Hepatocyte (in vitro differentiated cells): Measurements from ENCODE around the gene SAMD14. TPM values are rescaled to one million over a fixed set of nuclear protein-coding genes. Genes with fewer than 3 reads are reported as not detected.

Experiments used
- DNase-seq: peaks from one replicate; pipeline ENCODE4 v3.0.0-alpha.2; 2016; ENCODE audit warnings: low spot score
- H2AFZ ChIP-seq: fragments of 200-600 bp; sonication (generic); 2 replicates; pipeline ENCODE4 v1.6.0; 2016; ENCODE audit warnings: antibody characterized with exemption, mild to moderate bottlenecking
- H3K27ac ChIP-seq: fragments of 200-600 bp; sonication (generic); 2 replicates; pipeline ENCODE4 v1.5.1; 2016; ENCODE audit warnings: mild to moderate bottlenecking
- H3K27me3 ChIP-seq: fragments of 200-600 bp; sonication (generic); 2 replicates; pipeline ENCODE4 v1.6.1; 2016
- H3K36me3 ChIP-seq: fragments of 200-600 bp; sonication (generic); replicated peaks from 2 replicates; pipeline ENCODE4 v1.5.1; 2016; ENCODE audit warnings: low read depth; ENCODE audit not compliant: insufficient read depth
- H3K4me1 ChIP-seq: fragments of 200-600 bp; sonication (generic); 2 replicates; pipeline ENCODE4 v1.5.1; 2016; ENCODE audit warnings: mild to moderate bottlenecking, moderate library complexity; ENCODE audit not compliant: insufficient read depth
- H3K4me2 ChIP-seq: fragments of 200-600 bp; sonication (generic); 2 replicates; pipeline ENCODE4 v1.6.0; 2016
- H3K4me3 ChIP-seq: fragments of 200-600 bp; sonication (generic); 2 replicates; pipeline ENCODE4 v1.5.1; 2016; ENCODE audit warnings: mild to moderate bottlenecking
- H3K79me2 ChIP-seq: fragments of 200-600 bp; sonication (generic); 2 replicates; pipeline ENCODE4 v1.6.0; 2017; ENCODE audit warnings: mild to moderate bottlenecking
- H3K9me2 ChIP-seq: fragments of 200-600 bp; sonication (generic); replicated peaks from 2 replicates; pipeline ENCODE4 v1.6.0; 2017; ENCODE audit warnings: mild to moderate bottlenecking; ENCODE audit not compliant: insufficient read depth
- H3K9me3 ChIP-seq: fragments of 200-600 bp; sonication (generic); 2 replicates; pipeline ENCODE4 v1.5.1; 2016; ENCODE audit warnings: low read depth, mild to moderate bottlenecking
- H4K20me1 ChIP-seq: fragments of 200-600 bp; sonication (generic); 2 replicates; pipeline ENCODE4 v1.6.0; 2016; ENCODE audit warnings: mild to moderate bottlenecking; ENCODE audit not compliant: insufficient read depth, poor library complexity, severe bottlenecking
- CTCF ChIP-seq: fragments of 200-600 bp; sonication (generic); IDR thresholded peaks from 2 replicates; pipeline ENCODE4 v1.5.1; 2016; ENCODE audit warnings: antibody characterized with exemption, mild to moderate bottlenecking; ENCODE audit not compliant: poor library complexity
- EZH2 ChIP-seq: fragments of 200-600 bp; sonication (generic); IDR thresholded peaks from 2 replicates; pipeline ENCODE4 v1.6.1; 2016; ENCODE audit warnings: antibody characterized with exemption, mild to moderate bottlenecking, borderline replicate concordance
- EZH2phosphoT487 ChIP-seq: fragments of 200-600 bp; sonication (generic); IDR thresholded peaks from one replicate; pipeline ENCODE4 v1.6.1; 2018; ENCODE audit warnings: antibody characterized with exemption, mild to moderate bottlenecking, low read depth, moderate library complexity; ENCODE audit not compliant: unreplicated experiment, severe bottlenecking
- WGBS: methylation state at CpG from one replicate; pipeline ENCODE4 v1.1.6; 2016; ENCODE audit warnings: low lambda C conversion rate; ENCODE audit errors: missing lambda C conversion rate; 5-methylcytosine and 5-hydroxymethylcytosine counted together
- polyA plus RNA-seq: library from polyadenylated mRNA; unstranded; fragments of >200 nt; fragmentation: Nextera tagmentation; extraction: Ambion mirVana; gene quantifications from 2 replicates; pipeline ENCODE4 v1.2.1, GENCODE V29; 2016
- total RNA-seq: library from RNA; depleted of rRNA; stranded (reverse); fragments of >200 nt; gene quantifications from 2 replicates; pipeline ENCODE4 v1.2.3, GENCODE V29; 2014

The SAMD14 gene
- total and polyA plus RNA-seq, 2 experiments from 2014 or later: 3.1 to 4.2 TPM

- Histone ChIP-seq H2AFZ (no peak overlapping the region), H3K4me1 (peaks cover 27% of the 10 kb centered on the region), H3K4me2 (no peak overlapping the region), H3K27ac (no peak overlapping the region), H3K9me3 (no peaks in the 10 kb centered on the region), H3K9me2 (no peaks in the 10 kb centered on the region), H4K20me1 (no peaks in the 10 kb centered on the region), H3K27me3 (no peaks in the 10 kb centered on the region), H3K36me3 (no peaks in the 10 kb centered on the region), H3K4me3 (no peak overlapping the region), H3K79me2 (no peaks in the 10 kb centered on the region)
- no peak for DNase-seq
- 99% methylated on average over 5 of the region's 5 CpGs for WGBS
- TF ChIP-seq CTCF: no peak
- TF ChIP-seq EZH2: no peak
- TF ChIP-seq EZH2phosphoT487: no peak
These were observed 26.0 kb downstream of the SAMD14 start for GRCh38 chr17:50103941-50104340.

GRCh38 chr17:50103252-50103651 is 26.7 kb downstream of the SAMD14 start:
- WGBS: 83% methylated on average over 2 of the region's 2 CpGs
- Histone ChIP-seq H3K4me1 (peaks cover 27% of the 10 kb centered on the region), H3K27ac (no peak overlapping the region)

DNA sequence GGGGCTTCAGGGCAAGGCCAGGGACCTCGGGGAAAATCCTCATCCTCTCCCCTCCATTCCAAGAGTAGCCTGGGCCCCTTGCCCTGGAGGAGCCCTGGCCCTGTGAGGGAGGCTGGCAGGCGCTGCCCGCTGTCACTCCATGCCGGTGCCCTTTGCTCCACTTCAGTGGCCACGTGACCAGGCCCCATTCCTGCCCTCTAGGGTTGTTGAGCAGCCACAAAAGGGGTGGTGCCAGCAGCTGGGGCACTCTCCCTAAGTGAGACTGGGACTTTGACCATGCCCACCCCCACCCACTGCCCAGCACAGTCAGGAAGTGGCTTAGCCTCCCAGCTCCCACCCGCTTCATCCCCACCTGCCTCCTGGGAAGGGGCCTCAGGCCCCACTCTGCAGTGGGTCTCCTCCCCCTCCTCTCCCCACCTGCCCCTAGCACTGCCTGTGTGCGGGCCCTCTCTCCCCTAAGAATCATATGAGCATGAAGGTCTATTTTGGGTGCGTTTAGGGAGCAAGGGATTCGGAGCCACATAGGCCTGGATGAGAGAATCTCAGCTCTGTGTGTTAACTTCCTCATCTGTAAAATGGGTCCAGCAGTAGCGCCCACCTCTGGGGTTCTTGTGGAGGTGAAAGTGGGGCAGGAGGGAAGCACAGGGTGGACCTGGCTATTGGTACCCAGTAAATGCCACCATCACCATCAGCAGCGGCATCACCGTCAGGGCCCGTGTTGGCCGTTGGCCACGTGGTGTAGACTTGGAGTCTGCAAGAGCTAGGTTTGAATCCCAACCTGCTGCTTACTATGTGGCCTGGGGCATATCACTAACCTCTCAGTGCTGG is 27.6 kb downstream of the SAMD14 start:
- Histone ChIP-seq H2AFZ (no peak overlapping the region), H3K9me2 (no peaks in the 10 kb centered on the region), H3K4me3 (no peak overlapping the region), H3K79me2 (no peaks in the 10 kb centered on the region), H3K27ac (peak overlapping the region; percentile 90), H3K4me1 (peaks cover 27% of the 10 kb centered on the region), H4K20me1 (no peaks in the 10 kb centered on the region), H3K27me3 (no peaks in the 10 kb centered on the region), H3K36me3 (no peaks in the 10 kb centered on the region), H3K4me2 (peak overlapping the region; percentile 73), H3K9me3 (no peaks in the 10 kb centered on the region)
- DNase-seq: peak; percentile 83
- TF ChIP-seq EZH2 (no peak), CTCF (no peak), EZH2phosphoT487 (no peak)
- whole genome bisulfite sequencing: 73% methylated on average over 14 of the region's 15 CpGs

More at GRCh38 chr17:50103252-50103651, 26.7 kb downstream of the SAMD14 start:
- Histone ChIP-seq H3K36me3 (no peaks in the 10 kb centered on the region), H4K20me1 (no peaks in the 10 kb centered on the region), H3K27me3 (no peaks in the 10 kb centered on the region), H3K9me3 (no peaks in the 10 kb centered on the region), H3K4me2 (no peak overlapping the region), H3K79me2 (no peaks in the 10 kb centered on the region), H3K4me3 (no peak overlapping the region), H2AFZ (no peak overlapping the region), H3K9me2 (no peaks in the 10 kb centered on the region)
- DNase-seq: no peak
- TF ChIP-seq EZH2 (no peak), EZH2phosphoT487 (no peak), CTCF (no peak)
